Measurements from ENCODE around the gene IGSF9B. TPM values are rescaled to one million over a fixed set of nuclear protein-coding genes. Genes with fewer than 3 reads are reported as not detected.

Gene IGSF9B
- total and polyA plus RNA-seq, 2 experiments from 2014 or later = 0.30 to 0.65 TPM

DNA sequence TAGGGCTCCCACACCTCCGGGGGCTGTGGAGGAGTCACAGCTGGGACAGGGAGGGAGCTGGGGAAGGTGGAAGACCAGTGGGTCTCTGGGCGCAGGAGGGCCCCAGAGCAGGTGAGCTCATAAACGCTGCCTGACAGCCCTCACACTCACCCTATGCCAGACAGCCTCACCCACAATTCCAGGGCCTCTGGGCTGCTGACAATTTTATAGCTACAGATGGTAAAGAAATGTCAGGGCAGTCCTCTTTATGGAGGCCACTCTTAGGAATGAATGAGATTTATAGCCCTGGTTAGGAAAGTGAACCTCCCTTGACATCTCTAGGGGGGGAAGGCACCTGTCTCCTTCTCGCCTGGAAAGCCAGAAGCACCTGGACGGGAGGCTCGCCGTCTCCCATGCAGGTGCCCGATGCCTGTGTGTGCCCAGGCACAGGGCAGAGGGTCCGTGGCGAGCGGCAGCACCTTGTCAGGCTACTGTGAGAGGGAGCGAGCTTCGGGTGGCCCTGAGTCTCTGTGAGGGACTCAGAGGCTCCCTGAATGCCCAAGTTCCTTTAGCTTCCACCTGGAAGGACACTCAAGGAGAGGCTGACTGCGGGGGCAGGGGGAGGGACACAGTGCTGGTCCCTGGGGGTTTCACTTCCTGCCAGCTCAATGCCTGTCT, 39.9 kb downstream of the IGSF9B start:
- Histone ChIP-seq H3K4me1 (ENCODE audit: insufficient read depth) (no peaks in the 10 kb centered on the region), H4K20me1 (ENCODE audit: insufficient read depth, poor library complexity, severe bottlenecking) (no peaks in the 10 kb centered on the region), H3K4me3 (no peak overlapping the region), H3K9me2 (replicated peaks; ENCODE audit: insufficient read depth) (no peaks in the 10 kb centered on the region), H3K27ac (no peak overlapping the region), H2AFZ (no peak overlapping the region), H3K9me3 (ENCODE audit: low read depth) (no peaks in the 10 kb centered on the region), H3K4me2 (no peak overlapping the region), H3K36me3 (replicated peaks; ENCODE audit: insufficient read depth, low read depth) (no peaks in the 10 kb centered on the region), H3K79me2 (no peaks in the 10 kb centered on the region), H3K27me3 (peaks cover 9% of the 10 kb centered on the region)
- WGBS (ENCODE audit: low lambda C conversion rate, missing lambda C conversion rate) = 89% methylated on average over 13 of the region's 14 CpGs
- TF ChIP-seq, protein P1, sequence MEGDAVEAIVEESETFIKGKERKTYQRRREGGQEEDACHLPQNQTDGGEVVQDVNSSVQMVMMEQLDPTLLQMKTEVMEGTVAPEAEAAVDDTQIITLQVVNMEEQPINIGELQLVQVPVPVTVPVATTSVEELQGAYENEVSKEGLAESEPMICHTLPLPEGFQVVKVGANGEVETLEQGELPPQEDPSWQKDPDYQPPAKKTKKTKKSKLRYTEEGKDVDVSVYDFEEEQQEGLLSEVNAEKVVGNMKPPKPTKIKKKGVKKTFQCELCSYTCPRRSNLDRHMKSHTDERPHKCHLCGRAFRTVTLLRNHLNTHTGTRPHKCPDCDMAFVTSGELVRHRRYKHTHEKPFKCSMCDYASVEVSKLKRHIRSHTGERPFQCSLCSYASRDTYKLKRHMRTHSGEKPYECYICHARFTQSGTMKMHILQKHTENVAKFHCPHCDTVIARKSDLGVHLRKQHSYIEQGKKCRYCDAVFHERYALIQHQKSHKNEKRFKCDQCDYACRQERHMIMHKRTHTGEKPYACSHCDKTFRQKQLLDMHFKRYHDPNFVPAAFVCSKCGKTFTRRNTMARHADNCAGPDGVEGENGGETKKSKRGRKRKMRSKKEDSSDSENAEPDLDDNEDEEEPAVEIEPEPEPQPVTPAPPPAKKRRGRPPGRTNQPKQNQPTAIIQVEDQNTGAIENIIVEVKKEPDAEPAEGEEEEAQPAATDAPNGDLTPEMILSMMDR (IDR thresholded peaks at IDR 0.05; ENCODE audit: poor library complexity) = no peak
- no peak for TF ChIP-seq EZH2phosphoT487 (IDR thresholded peaks at IDR 0.05; ENCODE audit: low read depth, severe bottlenecking, unreplicated experiment)
- TF ChIP-seq EZH2 (IDR thresholded peaks at IDR 0.05; ENCODE audit: borderline replicate concordance) = no peak
- peak; percentile 31 for DNase-seq (ENCODE audit: low spot score)

DNA sequence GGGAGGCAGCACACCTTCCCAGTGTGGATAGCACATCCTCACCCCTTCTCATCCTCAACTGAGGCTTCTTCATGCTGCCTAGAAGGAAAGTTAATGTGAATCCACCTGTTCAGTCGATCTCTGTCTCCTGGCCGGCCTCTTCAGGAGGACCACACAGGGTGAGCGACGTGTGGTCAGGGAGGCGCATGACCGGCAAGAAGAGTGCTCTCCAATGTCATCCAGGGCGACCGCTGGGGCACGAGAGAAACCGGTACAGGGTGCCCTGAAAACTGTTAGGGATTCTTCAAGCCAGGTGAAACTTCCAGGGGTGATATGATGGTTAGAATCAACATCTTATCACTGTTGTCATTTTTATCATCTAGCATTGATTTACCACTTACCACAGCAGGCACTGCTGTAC, 43.0 kb downstream of the IGSF9B start:
- no peak for DNase-seq (ENCODE audit: low spot score)
- Histone ChIP-seq H3K4me2 (no peak overlapping the region), H3K27me3 (peaks cover 9% of the 10 kb centered on the region), H3K36me3 (replicated peaks; ENCODE audit: insufficient read depth, low read depth) (no peaks in the 10 kb centered on the region), H3K4me3 (no peak overlapping the region), H4K20me1 (ENCODE audit: insufficient read depth, poor library complexity, severe bottlenecking) (no peaks in the 10 kb centered on the region), H2AFZ (no peak overlapping the region), H3K4me1 (ENCODE audit: insufficient read depth) (no peaks in the 10 kb centered on the region), H3K9me3 (ENCODE audit: low read depth) (no peaks in the 10 kb centered on the region), H3K9me2 (replicated peaks; ENCODE audit: insufficient read depth) (no peaks in the 10 kb centered on the region), H3K27ac (no peak overlapping the region), H3K79me2 (no peaks in the 10 kb centered on the region)
- TF ChIP-seq EZH2 (IDR thresholded peaks at IDR 0.05; ENCODE audit: borderline replicate concordance) (no peak), EZH2phosphoT487 (IDR thresholded peaks at IDR 0.05; ENCODE audit: low read depth, severe bottlenecking, unreplicated experiment) (no peak)
- TF ChIP-seq, protein P1 (IDR thresholded peaks at IDR 0.05; ENCODE audit: poor library complexity) = no peak
- 93% methylated on average over 10 of the region's 10 CpGs for WGBS (ENCODE audit: low lambda C conversion rate, missing lambda C conversion rate)

DNA sequence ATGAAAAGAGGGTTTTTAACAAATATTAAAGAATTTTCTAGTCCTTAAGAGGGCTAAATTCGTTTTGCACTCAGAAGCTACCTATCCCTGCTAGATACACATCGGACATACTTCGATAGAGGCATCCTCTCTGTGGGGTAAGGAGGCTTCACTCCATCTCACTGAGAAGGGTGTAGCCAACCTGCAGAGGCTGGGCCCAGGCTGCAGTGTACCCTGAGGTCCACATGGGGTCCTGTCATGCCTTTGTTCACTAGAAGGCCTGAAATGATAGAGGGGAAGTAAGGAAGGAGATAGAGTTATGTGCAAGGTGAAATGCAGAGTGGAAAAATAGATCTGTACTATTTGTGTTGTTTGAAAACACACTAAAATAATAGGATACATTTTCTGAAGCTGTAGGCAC, 45.6 kb downstream of the IGSF9B start:
- Histone ChIP-seq H2AFZ (no peak overlapping the region), H3K27ac (no peak overlapping the region), H3K27me3 (peaks cover 8% of the 10 kb centered on the region), H3K9me2 (replicated peaks; ENCODE audit: insufficient read depth) (no peaks in the 10 kb centered on the region), H3K4me3 (no peak overlapping the region), H4K20me1 (ENCODE audit: insufficient read depth, poor library complexity, severe bottlenecking) (no peaks in the 10 kb centered on the region), H3K4me2 (no peak overlapping the region), H3K9me3 (ENCODE audit: low read depth) (no peaks in the 10 kb centered on the region), H3K4me1 (ENCODE audit: insufficient read depth) (no peaks in the 10 kb centered on the region), H3K79me2 (no peaks in the 10 kb centered on the region), H3K36me3 (replicated peaks; ENCODE audit: insufficient read depth, low read depth) (no peaks in the 10 kb centered on the region)
- TF ChIP-seq EZH2phosphoT487 (IDR thresholded peaks at IDR 0.05; ENCODE audit: low read depth, severe bottlenecking, unreplicated experiment) (no peak), EZH2 (IDR thresholded peaks at IDR 0.05; ENCODE audit: borderline replicate concordance) (no peak)
- TF ChIP-seq, protein P1 (IDR thresholded peaks at IDR 0.05; ENCODE audit: poor library complexity) = no peak
- 71% methylated on average over 3 of the region's 3 CpGs for WGBS (ENCODE audit: low lambda C conversion rate, missing lambda C conversion rate)
- DNase-seq (ENCODE audit: low spot score) = no peak
